Tibial nerve (tissue), 4 donors: ENCODE data around the gene SLC2A9. TPM values are rescaled to one million over a fixed set of nuclear protein-coding genes. Genes with fewer than 3 reads are reported as not detected.
"Not testable (repeated sequence)": the region's sequence is repeated elsewhere in the genome, so short reads cannot be mapped to it uniquely, and the experiment has no call there.

Source experiments
- DNase-seq, 2 donors: peaks; one replicate each; pipeline ENCODE4 v3.0.0-alpha.2; 2019; ENCODE audit warnings: low spot score in 2 of 2
- H3K27ac ChIP-seq, 4 donors: fragments of 200-600 bp; sonication (generic) in 3 of 4; one replicate each; pipeline ENCODE4 v1.5.1; 2017 to 2019; ENCODE audit warnings: mild to moderate bottlenecking in 1 of 4
- H3K27me3 ChIP-seq, 2 donors: fragments of 200-600 bp; sonication (generic) in 1 of 2; one replicate each; pipeline versions ENCODE4 v1.5.1 to v1.6.0; 2017 to 2019
- H3K36me3 ChIP-seq, 3 donors: fragments of 200-600 bp; sonication (generic); one replicate each; pipeline ENCODE4 v1.5.1; 2018 to 2019
- H3K4me1 ChIP-seq, 4 donors: fragments of 200-600 bp; sonication (generic) in 3 of 4; one replicate each; pipeline ENCODE4 v1.5.1; 2017 to 2019
- H3K4me3 ChIP-seq, 4 donors: fragments of 200-600 bp; sonication (generic) in 3 of 4; one replicate each; pipeline ENCODE4 v1.5.1; 2017 to 2019; ENCODE audit warnings: mild to moderate bottlenecking in 1 of 4, moderate library complexity in 1 of 4
- H3K9me3 ChIP-seq, 4 donors: fragments of 200-600 bp; sonication (generic) in 3 of 4; one replicate each; pipeline ENCODE4 v1.5.1; 2017 to 2019
- EP300 ChIP-seq, 2 donors: sonication (generic); formaldehyde crosslinking; IDR thresholded peaks; one replicate each; pipeline ENCODE4 v1.6.1; 2017; ENCODE audit warnings: antibody characterized with exemption in 2 of 2, mild to moderate bottlenecking in 1 of 2
- POLR2A ChIP-seq, 2 donors: fragments of 450-650 bp; IDR thresholded peaks; one replicate each; pipeline ENCODE4 v1.6.1; 2017; ENCODE audit warnings: antibody characterized with exemption in 2 of 2, mild to moderate bottlenecking in 2 of 2, moderate library complexity in 2 of 2
- WGBS, 2 donors: methylation state at CpG; one replicate each; pipeline ENCODE4 v1.1.5; 2018; 5-methylcytosine and 5-hydroxymethylcytosine counted together
- total RNA-seq, 4 donors: library from RNA; depleted of rRNA; stranded (reverse); fragments of >200 nt; gene quantifications; one replicate each; pipeline ENCODE4 v1.1.0, GENCODE V29; 2016
- TF ChIP-seq, protein P1 (sequence below), 5 experiments: fragments of 200-600 bp in 3 of 5; fragments of 450-650 bp in 2 of 5; sonication (generic) in 3 of 5; IDR thresholded peaks; one replicate each; pipeline ENCODE4 v1.5.1; 2016 to 2019; ENCODE audit warnings: antibody characterized with exemption in 5 of 5, mild to moderate bottlenecking in 3 of 5, moderate library complexity in 2 of 5

SLC2A9 gene
- total RNA-seq, 4 donors from 2014 or later: 2.7 to 10.7 (median 6.0) TPM

DNA sequence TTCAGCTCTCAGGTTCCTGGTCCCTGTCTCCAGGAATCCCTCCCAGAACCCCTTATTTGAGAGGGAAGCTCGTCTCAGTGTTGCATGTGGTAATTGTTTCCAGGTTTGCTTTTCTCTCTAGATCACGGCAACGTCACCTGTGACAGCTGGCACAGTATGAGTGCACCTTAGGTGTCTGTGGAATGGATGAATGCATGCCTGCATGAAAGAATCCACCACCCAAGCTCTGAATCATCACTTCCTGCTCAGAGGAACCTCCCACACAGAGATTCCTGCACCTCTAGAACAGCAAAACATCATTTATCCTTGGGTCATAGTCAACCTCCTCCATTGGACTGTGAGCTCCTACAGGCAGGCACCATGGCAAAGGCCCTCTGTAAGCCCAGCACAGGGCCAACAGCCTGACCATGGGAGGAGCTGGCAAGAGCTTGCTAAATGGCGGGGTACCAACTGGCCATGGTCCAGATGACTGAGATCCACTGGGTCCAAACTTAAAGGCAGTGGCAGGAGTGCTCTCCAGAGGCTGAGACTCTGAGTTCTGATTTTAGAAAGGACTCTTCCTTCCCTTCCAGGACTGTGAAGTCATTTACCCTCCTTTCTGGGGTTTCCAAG is 116.2 kb downstream of the SLC2A9 start:
- Histone ChIP-seq H3K27me3 (no peaks in the 10 kb centered on the region), H3K36me3 (no peaks in the 10 kb centered on the region), H3K9me3 (peaks cover 0 to 6% (median 0%) of the 10 kb centered on the region in 4 donors), H3K4me1 (no peaks in the 10 kb centered on the region), H3K4me3 (no peak overlapping the region), H3K27ac (no peak overlapping the region)
- TF ChIP-seq, protein P1, sequence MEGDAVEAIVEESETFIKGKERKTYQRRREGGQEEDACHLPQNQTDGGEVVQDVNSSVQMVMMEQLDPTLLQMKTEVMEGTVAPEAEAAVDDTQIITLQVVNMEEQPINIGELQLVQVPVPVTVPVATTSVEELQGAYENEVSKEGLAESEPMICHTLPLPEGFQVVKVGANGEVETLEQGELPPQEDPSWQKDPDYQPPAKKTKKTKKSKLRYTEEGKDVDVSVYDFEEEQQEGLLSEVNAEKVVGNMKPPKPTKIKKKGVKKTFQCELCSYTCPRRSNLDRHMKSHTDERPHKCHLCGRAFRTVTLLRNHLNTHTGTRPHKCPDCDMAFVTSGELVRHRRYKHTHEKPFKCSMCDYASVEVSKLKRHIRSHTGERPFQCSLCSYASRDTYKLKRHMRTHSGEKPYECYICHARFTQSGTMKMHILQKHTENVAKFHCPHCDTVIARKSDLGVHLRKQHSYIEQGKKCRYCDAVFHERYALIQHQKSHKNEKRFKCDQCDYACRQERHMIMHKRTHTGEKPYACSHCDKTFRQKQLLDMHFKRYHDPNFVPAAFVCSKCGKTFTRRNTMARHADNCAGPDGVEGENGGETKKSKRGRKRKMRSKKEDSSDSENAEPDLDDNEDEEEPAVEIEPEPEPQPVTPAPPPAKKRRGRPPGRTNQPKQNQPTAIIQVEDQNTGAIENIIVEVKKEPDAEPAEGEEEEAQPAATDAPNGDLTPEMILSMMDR (IDR thresholded peaks at IDR 0.05): no peak
- TF ChIP-seq POLR2A (IDR thresholded peaks at IDR 0.05): no peak
- no peak for TF ChIP-seq EP300 (IDR thresholded peaks at IDR 0.05)
- 81 to 89% methylated on average over 4 of the region's 4 CpGs for WGBS, 2 donors
- DNase-seq: no peak

DNA sequence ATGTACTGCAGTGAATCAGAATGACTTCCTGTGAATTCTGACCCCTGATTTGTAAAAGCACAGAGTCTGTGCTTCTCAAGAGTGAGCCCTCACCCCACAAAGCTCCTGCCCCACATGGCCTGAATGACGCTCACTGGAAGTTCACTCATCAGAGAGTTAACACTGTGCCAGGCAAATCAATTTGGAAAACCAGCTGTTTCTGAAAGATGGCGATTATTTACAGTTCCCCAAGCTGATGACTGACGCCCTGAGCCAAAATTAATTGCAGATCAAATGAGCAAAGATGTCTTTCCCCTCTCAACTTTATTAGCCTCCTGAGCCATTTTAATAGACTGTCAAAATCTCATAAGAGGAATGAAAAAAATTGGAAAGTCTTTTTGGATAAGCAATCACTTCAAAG is 118.0 kb downstream of the SLC2A9 start:
- no peak overlapping the region for H3K27ac ChIP-seq
- H3K4me3 ChIP-seq: no peak overlapping the region
- no peak for TF ChIP-seq POLR2A (IDR thresholded peaks at IDR 0.05)
- TF ChIP-seq, protein P1 (IDR thresholded peaks at IDR 0.05): no peak
- no peaks in the 10 kb centered on the region for H3K36me3 ChIP-seq
- no peaks in the 10 kb centered on the region for H3K9me3 ChIP-seq
- DNase-seq: no peak
- H3K4me1 ChIP-seq: no peaks in the 10 kb centered on the region
- H3K27me3 ChIP-seq: no peaks in the 10 kb centered on the region
- 69 to 77% methylated on average over 3 of the region's 3 CpGs for WGBS, 2 donors

DNA sequence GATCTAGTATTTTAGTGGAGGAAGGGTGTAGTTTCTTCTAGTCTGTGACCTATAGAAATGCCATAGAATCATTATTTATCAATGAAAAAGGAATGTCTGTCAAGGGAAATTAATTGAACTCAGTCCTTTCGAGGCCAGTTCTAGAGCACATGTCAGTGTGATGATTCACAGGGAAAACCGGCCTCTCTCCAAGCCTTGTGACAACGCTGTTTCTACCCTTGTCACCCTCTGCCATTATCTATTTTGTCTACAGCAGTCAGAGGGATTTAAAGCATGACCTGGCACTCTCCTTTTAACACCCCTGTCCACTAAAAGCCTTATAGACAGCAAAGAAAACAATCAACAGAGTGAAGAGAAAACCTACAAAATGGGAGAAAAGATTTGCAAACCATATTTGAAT is 120.0 kb downstream of the SLC2A9 start:
- TF ChIP-seq EP300 (IDR thresholded peaks at IDR 0.05) (no peak), POLR2A (IDR thresholded peaks at IDR 0.05) (no peak)
- TF ChIP-seq, protein P1 (IDR thresholded peaks at IDR 0.05): no peak
- 61 to 66% methylated on average over 3 of the region's 3 CpGs for WGBS, 2 donors
- Histone ChIP-seq H3K4me1 (no peaks in the 10 kb centered on the region), H3K27me3 (no peaks in the 10 kb centered on the region), H3K9me3 (no peaks in the 10 kb centered on the region), H3K27ac (no peak overlapping the region), H3K4me3 (no peak overlapping the region), H3K36me3 (no peaks in the 10 kb centered on the region)
- no peak for DNase-seq

DNA sequence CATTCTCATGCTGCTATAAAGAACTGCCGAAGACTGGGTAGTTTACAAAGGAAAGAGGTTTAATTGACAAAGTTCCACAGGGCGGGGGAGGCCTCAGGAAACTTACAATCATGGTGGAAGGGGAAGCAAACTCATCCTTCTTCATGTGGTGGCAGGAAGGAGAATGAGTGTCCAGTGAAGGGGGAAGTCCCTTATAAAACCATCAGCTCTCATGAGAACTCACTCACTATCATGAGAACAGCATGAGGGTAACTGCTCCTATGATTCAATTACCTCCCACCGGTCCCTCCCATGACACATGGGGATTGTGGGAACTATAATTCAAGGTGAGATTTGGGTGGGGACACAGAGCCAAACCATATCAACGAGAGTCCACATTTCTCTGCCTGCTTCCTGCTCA is 120.7 kb downstream of the SLC2A9 start:
- not testable (repeated sequence) for DNase-seq, H3K36me3 ChIP-seq, H3K9me3 ChIP-seq, H3K4me1 ChIP-seq, H3K27me3 ChIP-seq, H3K27ac ChIP-seq, H3K4me3 ChIP-seq
- WGBS, 2 donors: 63 to 72% methylated on average over 4 of the region's 4 CpGs

DNA sequence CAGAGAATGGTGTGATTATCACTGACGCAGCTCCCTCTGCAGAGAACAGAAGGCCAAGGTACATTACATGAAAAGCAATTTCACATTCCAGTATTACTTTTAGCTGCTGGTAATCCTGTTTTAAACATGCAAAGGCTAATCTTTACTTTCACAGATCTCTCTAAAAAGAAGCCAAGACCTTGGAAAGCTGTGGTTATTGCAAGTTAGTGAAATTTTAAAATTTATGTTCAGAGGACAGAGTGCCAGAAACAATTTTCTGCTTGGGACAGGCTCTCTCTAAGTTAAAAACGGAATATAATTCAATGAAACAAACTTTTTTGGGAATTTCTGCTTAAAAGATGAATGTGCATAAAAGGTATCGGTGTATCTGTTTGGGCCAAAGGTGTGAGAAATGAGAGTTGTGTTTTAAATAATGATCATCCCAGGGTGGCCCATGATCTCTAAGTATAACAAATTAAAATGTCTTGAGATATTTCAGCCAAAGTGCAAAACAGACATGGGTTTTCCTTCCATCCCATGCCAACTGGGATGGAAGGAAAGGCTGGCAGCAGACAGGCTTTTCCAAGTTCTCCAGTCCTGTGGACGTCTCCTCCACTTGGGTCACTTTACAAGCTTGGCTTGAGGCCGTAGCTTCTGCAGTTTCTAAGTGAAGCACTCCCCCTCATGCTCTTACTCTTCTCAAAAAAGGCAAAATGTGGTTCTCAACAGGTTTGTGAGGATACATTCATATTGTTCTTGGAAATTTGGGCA is 121.8 kb downstream of the SLC2A9 start:
- TF ChIP-seq, protein P1 (IDR thresholded peaks at IDR 0.05): no peak
- no peak for TF ChIP-seq POLR2A (IDR thresholded peaks at IDR 0.05)
- TF ChIP-seq EP300 (IDR thresholded peaks at IDR 0.05): no peak
- Histone ChIP-seq H3K27ac (no peak overlapping the region), H3K4me1 (no peaks in the 10 kb centered on the region), H3K27me3 (no peaks in the 10 kb centered on the region), H3K36me3 (no peaks in the 10 kb centered on the region), H3K9me3 (no peaks in the 10 kb centered on the region), H3K4me3 (no peak overlapping the region)
- DNase-seq: no peak
- 77% methylated on average over 5 of the region's 5 CpGs for WGBS, 2 donors
